Measurements from ENCODE around the gene NUP210. TPM values are rescaled to one million over a fixed set of nuclear protein-coding genes. Genes with fewer than 3 reads are reported as not detected.

The NUP210 gene
- total and polyA plus RNA-seq, 2 experiments from 2014 or later, result 6.7 to 8.4 TPM

DNA sequence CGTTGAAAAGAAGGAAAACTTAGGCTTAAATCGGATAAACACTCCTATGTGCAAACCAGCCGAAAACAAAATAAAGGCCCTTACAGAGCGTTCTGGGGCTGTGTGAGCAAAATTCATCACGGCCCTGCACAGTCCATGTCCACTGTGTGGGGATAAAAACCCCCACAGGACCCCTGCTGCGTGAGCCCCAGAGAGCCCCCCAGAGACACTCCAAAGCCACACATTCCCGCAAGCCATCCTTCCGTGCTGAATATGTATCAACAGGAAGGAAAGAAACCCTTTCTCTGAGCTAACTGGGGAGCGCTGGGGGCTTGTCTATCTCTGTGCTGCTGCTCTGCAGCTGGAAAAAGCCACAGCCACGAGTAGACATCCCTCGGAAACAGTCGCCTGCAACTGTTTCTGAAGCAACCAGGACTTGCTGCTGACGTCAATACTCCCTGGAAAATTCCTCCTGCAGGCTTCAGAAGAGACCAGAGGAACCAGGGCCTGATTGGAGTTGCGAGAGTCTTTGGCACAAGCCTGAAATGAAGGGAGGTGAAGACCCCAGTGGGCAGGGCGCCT lies 72.7 kb downstream of the NUP210 start:
- Histone ChIP-seq H3K27ac (no peak overlapping the region), H3K27me3 (no peaks in the 10 kb centered on the region), H3K36me3 (replicated peaks; ENCODE audit: insufficient read depth, low read depth) (no peaks in the 10 kb centered on the region), H3K9me3 (ENCODE audit: low read depth) (no peaks in the 10 kb centered on the region), H3K9me2 (replicated peaks; ENCODE audit: insufficient read depth) (no peaks in the 10 kb centered on the region), H2AFZ (no peak overlapping the region), H4K20me1 (ENCODE audit: insufficient read depth, poor library complexity, severe bottlenecking) (no peaks in the 10 kb centered on the region), H3K4me1 (ENCODE audit: insufficient read depth) (peaks cover 7% of the 10 kb centered on the region), H3K4me2 (no peak overlapping the region), H3K79me2 (no peaks in the 10 kb centered on the region), H3K4me3 (no peak overlapping the region)
- peak; percentile 34 for DNase-seq (ENCODE audit: low spot score)
- TF ChIP-seq EZH2phosphoT487 (IDR thresholded peaks at IDR 0.05; ENCODE audit: low read depth, severe bottlenecking, unreplicated experiment) (no peak), EZH2 (IDR thresholded peaks at IDR 0.05; ENCODE audit: borderline replicate concordance) (no peak)
- WGBS (ENCODE audit: low lambda C conversion rate, missing lambda C conversion rate), result 67% methylated on average over 15 of the region's 15 CpGs

GRCh38 chr3:13346481-13347389 lies 73.4 kb downstream of the NUP210 start:
- TF ChIP-seq EZH2phosphoT487 (IDR thresholded peaks at IDR 0.05; ENCODE audit: low read depth, severe bottlenecking, unreplicated experiment) (no peak), CTCF (IDR thresholded peaks at IDR 0.05; ENCODE audit: poor library complexity) (no peak), EZH2 (IDR thresholded peaks at IDR 0.05; ENCODE audit: borderline replicate concordance) (no peak)
- Histone ChIP-seq H3K27me3 (no peaks in the 10 kb centered on the region), H3K9me3 (ENCODE audit: low read depth) (no peaks in the 10 kb centered on the region), H3K4me2 (no peak overlapping the region), H4K20me1 (ENCODE audit: insufficient read depth, poor library complexity, severe bottlenecking) (no peaks in the 10 kb centered on the region), H2AFZ (no peak overlapping the region), H3K9me2 (replicated peaks; ENCODE audit: insufficient read depth) (no peaks in the 10 kb centered on the region), H3K27ac (no peak overlapping the region), H3K4me3 (no peak overlapping the region), H3K36me3 (replicated peaks; ENCODE audit: insufficient read depth, low read depth) (no peaks in the 10 kb centered on the region), H3K79me2 (no peaks in the 10 kb centered on the region), H3K4me1 (ENCODE audit: insufficient read depth) (peaks cover 7% of the 10 kb centered on the region)
- no peak for DNase-seq (ENCODE audit: low spot score)
- 76% methylated on average over 23 of the region's 23 CpGs for WGBS (ENCODE audit: low lambda C conversion rate, missing lambda C conversion rate)

DNA sequence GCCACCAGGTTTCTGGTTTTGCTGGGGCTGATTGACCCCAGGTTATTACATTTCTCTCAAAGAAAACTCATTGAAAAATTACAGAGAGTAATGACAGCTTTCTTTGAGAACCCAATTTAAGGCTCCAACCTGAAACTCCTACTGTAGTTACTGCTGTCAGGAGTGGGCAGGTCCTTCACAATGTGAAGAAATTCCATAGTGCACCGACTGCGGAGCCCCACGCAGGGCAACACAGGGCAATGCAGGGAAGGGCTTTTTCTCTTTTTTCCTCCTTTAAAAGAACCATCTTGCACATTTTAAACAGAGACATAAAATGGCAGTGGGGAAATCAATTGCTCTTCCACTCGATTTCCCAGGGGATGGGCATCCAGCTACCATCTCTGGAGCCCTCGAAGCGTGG lies 74.3 kb downstream of the NUP210 start:
- WGBS (ENCODE audit: low lambda C conversion rate, missing lambda C conversion rate), result 95% methylated on average over 6 of the region's 6 CpGs

More for the DNA sequence above, 74.3 kb downstream of the NUP210 start:
- Histone ChIP-seq H3K9me3 (ENCODE audit: low read depth) (no peaks in the 10 kb centered on the region), H2AFZ (no peak overlapping the region), H3K4me2 (no peak overlapping the region), H3K4me3 (no peak overlapping the region), H3K4me1 (ENCODE audit: insufficient read depth) (peaks cover 7% of the 10 kb centered on the region), H3K27me3 (no peaks in the 10 kb centered on the region), H4K20me1 (ENCODE audit: insufficient read depth, poor library complexity, severe bottlenecking) (no peaks in the 10 kb centered on the region), H3K36me3 (replicated peaks; ENCODE audit: insufficient read depth, low read depth) (no peaks in the 10 kb centered on the region), H3K27ac (no peak overlapping the region), H3K9me2 (replicated peaks; ENCODE audit: insufficient read depth) (no peaks in the 10 kb centered on the region), H3K79me2 (no peaks in the 10 kb centered on the region)
- TF ChIP-seq CTCF (IDR thresholded peaks at IDR 0.05; ENCODE audit: poor library complexity), result no peak
- DNase-seq (ENCODE audit: low spot score), result no peak
